CD4-positive, alpha-beta T cell treated with Interleukin-10 for 1 hour (primary cell): Measurements from ENCODE around the gene GFRA4.

Experiments
- DNase-seq: peaks from one replicate; pipeline ENCODE4 v3.0.0-alpha.2; 2020

The GFRA4 gene

DNA sequence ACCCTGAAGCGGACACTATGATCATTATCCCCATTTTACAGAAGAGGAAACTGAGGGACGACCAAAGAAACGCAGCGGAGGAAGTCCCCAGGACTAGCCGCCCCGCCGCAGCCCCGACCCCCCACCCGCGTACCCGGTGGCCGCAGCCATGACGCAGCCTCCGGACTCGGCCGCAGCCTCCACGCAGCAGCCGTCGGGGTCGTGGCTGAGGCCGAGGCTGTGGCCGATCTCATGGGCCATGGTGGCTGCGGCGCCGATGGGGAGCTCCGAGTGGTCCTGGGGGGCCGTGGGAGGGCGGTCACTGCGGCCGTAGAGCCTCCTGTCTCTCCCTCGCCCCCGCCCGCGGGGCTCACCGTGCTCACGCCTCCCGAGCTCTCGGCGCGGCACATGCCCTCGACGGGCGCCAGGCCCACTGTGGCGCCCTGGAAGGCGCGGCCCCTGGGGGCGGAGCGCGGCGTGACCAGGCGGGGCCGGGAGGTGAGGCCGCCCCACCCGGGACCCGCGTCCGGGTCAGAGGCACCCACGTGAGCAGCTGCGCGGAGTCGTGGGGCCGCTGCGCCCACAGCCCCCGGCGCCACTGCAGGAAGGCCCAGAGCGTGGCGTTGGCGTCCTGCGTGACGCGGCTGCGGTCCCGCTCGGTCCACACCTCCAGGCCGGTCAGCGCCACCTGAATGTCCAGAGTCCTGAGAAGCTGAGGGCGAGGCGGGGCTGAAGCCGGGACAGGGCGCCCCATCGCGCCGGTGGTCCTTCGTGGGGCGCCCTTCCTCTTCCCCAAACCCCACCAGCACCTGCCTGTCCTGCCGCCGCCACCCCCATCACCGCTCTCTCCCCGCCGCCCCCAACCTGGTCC lies 10.2 kb upstream of the GFRA4 start:
- no peak for DNase-seq

DNA sequence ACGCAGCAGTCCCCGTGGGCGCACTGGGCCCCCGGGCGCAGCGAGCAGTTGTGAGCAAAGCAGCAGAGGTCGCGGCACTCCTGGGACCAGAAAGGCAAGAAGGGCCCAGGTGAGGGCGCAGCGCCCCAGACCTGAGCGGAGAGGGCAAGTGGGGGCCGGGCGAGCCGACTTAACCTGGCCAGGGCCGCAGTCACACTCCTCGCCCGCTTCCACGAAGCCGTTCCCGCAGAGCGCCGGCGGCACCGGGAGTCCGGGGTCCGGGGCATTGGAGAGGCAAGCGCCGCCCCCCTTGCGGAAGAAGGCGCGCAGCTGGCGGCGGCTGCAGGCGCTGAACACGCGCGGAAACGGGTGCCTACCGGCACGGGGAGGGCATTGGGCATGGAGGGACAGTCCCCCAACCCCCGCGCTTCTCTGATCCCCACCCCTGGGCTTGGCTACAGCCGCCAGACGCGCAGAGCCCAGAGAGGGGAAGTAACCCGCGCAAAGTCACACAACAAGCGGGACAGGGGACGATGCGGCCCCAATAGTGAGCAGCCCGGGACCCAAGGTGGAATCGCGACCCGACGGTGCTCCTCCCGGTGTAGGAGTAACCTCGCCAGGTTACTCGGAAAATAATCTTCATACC lies 9.5 kb upstream of the GFRA4 start:
- DNase-seq, result no peak

DNA sequence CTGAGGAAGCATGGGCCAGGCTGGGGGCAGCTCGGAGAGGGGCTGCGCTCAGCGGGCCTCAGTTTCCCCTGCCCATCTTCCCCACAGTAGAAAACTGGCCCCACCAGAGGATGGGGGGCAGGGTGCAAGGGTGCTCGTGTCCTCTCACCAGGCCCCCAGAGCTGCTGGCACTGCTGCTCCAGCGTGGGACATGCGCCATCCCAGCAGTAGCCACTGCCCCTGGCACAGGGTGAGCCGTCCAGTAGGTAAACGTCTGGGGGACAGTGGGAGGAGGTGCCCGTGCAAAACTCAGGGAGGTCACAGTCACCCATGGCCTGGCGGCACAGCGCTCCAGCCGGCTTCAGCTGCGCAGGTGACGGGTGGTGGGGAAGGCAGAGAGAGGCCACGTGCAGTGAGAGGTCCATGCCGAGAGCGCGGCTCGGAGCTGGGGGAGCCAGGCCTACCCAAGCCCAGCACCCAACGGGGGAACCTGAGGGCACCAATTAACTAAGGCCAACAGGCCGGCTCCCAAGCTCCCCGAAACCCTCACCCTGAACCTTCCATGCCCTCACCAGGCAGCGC lies 8.9 kb upstream of the GFRA4 start:
- no peak for DNase-seq

DNA sequence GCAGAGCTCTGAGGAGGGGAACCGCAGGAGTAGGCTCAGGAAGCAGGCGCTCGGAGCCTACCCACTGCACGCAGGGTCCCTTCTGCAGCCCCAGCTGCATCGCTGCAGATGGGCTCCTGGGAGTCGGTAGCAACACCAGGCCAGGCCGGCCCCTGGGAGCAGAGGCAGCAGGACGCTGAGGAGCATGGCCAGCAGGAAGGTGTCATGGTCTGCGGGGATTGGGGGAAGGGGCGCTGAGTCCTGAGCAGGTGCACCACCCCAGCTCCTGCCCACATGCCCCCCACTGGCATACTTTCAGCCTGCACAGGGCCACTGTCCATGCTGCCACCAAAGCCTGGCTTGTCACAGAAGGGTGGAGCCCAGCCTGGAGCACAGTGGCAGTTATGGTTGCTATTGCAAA lies 7.7 kb upstream of the GFRA4 start:
- no peak for DNase-seq

DNA sequence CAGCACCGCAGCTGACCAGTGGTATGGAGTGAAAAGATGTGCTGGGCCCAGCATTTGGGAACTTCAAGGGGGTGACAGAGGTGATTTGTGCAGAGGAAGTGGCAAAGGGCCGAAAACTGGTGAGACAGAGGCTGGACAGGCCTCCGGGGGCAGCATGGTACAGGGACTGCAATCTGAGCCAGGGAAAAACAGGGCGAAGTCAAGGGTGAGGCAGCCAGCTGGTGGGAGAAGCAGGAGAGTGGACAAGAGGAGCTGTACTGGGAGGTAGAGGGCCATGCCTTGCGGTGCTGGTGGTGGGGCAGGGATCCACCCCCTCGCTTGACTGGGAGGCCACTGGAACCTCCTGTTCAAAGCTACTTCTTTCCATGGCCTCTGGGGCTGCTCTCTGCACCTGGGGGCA lies 7.3 kb upstream of the GFRA4 start:
- DNase-seq, result no peak

DNA sequence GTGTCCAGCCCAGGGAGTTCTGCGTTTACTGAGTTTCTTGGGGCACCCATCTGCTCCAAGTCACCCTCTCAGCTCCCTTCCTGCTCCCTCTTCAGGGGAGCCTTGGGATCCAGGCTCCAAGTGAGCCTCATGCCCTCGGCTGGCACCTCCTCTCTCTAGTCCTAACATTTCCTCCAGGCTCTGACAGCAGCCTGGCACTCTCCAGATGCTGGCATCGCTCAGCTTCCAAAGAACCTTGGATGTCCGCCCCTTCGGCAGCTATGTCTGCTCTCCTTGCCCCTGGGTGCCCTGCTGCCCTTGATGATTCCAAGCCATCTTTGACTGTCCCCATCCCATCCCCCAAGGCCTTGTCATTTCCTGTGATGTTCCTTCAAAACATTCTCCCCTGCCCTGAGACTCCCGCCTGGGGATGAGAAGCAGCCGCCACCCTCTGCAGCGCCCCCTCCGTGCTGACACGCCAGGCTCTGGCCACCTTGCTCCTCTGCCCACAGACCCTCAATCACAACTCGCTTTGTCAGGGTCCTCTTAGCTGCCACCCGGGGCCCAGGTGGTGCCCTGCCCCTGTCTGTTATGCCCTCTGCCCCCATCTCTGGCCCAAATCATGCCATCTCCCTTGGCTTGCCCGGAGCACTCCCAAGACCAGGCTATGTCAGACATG lies 6.6 kb upstream of the GFRA4 start:
- no peak for DNase-seq

DNA sequence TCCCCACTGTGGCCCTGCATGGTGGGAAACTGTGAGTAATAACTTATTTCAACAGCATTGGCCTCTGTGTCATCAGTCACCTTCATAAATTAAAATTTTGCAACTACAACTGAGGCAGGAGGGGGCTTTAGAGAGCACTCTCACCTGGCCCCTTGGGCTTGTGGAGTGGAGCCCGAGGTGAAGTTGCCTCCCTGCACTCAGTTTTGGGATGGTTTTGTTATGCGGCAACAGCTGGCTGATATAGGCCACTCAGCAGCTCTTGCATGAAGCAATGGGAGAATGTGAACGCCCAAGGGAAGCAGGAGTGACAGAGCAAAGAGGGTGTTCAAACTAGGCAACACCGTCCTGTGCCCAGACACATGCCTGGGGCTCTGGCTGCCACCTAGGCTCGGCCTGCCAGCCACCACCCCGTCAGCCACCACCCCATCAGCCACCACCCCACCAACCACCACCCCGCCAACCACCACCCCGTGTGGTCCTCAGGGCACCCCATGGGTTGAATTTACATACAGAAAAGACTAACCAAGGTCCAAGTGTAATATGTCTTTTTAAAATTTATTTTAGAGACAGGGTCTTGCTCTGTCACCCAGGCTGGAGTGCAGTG lies 4.3 kb upstream of the GFRA4 start:
- no peak for DNase-seq

DNA sequence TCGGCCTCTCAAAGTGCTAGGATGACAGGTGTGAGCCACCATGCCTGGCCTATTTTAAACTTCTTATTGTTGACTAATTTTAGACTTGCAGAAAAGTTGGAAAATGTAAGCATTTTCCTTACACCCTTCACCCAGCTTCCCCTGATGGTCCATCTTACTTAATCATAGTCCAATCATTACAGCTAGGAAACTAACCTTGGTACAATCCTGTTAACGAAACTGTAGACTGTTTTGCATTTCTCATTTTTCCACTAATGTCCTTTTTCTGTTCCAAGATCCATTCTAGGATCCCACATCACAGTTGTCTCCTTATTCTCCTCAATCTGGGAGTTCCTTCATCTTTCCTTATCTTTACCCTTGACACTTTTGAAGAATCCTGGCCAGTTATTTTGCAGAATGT lies 659 bp upstream of the GFRA4 start:
- DNase-seq, result no peak

DNA sequence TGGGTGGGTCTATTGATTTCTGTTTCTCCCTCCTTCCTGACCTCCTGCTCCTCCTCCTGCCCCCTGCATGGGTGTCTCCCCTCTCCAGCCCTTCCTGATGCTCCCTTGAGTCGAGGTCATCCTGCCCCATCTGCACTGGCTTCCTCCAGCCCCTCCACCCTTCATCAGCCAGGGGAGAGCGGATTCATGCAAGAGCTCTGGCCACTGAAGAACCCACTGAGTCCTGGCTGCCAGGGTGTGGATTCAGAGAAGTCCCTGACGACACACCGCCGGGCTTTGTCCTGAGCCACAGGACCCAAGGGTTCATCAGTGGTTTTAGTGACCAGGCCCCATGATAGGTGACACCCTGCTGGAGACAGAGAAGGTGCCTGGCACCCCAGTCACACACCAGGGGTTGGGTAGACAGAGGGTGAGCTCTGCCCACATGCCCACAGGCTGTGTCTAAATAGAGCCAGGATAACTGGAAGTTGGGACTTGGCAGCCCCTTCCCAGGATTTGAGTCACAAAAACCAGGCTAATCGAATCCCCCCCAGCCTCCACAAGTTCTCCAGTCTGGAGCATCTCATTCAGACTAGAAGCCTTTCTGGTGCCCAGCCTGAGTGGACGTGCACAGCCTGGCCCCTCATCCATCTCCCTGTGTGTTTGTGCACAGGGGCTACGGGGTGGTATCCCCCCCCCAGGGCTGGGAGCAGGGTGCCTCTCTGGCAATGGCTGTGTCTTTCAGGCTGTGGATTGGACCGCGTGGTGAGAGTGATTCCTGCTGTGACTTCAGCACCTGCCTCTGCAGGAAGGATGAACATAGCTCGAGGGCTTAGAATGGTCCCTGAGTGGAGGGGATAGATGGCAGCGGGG lies 1.2 kb downstream of the GFRA4 start:
- no peak for DNase-seq

DNA sequence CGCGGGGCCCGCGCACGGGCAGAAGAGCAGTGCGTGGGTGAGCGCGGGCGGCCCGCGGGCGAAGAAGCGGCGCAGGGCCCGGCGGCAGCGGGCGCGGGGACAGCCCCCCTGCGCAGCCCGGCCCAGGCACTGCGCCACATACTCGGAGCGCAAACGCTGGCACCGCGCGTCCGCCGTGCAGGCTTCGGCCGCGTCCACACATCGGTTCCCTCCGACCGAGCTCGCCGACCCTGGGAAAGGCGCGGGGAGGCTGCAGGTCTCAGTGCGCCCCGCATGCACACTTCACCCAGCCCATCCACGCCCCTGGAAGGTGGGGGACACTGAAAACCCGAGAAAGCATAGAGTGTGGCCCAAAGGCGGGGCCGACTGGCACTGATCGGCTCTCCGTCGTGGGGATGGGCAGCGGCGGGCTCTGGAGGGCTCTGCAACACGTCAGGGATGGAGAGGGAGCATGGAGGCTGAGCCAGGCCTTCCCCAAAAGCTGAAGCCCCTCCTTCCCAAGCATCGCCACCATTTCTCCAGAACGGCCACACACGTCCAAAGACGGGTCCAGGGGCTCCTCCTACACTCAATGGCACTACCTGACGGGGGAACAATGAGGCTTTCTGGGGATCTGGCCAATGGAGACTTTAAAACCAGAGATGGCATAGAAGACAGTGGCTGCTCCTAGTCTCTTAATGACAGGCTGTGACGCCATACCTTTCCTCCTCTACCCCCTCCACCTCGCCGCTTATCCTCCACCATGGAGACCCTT lies 2.0 kb downstream of the GFRA4 start:
- no peak for DNase-seq

DNA sequence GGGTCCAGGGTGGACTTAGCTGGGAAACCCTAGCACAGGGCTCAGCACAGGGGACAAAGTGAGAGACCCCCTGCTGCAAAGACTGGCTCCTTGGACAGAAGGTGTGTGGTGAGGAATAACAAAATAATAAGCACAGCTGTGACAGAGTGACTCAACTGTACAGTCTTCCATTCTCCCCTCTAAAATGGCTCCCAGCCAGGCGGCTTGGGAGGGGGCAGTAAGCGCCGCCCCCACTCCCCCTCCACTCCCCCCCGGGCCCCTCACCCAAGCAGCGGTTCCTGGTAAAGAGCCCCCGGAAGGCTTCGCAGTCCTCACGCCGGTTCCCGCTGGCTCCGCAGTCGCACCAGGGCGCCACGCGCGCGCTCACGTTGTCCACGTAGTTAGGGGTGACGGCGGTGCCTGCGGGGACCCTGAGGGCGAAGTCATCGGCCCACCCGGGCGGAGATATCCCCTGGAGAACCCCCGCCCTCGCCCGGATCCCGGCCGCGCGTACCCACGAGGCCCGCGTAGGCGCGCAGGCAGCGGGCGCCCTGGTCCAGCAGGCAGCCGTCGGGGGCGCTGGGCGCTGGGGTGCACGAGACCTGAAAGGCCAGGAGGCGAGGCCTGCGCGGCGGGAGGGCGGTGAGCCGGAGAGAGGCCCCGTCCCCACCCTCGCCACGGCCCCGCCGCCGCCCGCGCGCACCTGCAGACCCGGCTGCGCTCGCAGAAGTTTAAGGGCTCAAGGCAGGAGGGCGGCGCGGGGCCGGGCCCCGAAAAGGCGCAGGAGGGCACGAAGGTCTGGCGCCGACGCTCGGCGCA lies 2.7 kb downstream of the GFRA4 start:
- DNase-seq, result no peak

DNA sequence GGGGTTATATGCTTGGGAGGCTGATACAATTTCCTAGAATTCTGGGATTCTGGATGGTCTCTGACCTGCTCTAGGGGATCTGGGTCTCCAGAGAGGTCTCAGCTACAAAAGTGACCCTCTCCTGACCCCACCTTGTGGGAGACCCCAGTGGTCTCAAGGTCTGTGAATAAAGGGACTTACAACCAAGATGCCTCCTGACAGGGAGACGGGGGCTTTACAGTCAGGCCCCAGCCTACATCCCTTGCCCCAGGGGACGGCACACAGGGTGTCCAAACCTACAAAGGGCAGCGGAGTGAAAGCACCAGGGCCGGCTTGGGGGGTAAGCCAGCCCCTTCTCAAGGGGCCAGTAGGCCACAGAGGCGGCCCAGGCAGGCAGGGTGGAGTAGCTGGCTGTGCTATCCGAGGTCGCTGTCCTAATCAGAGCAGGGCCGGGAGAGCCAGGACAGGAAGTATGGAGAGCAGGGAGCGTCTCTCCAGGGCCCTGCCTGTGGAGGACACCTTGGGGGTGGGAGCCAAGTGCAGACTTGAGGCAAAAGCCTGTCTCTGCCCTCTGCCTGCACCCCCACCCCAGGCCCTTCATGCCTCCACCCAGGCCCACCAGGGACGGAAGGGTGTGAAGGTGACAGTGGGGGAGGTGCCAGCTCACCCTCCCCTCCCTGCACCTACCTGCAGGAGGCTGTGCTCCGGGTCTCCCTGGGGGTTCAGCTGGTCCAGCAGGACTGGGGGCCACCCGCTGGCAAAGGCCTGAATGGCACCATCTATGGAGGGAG lies 3.5 kb downstream of the GFRA4 start:
- no peak for DNase-seq

DNA sequence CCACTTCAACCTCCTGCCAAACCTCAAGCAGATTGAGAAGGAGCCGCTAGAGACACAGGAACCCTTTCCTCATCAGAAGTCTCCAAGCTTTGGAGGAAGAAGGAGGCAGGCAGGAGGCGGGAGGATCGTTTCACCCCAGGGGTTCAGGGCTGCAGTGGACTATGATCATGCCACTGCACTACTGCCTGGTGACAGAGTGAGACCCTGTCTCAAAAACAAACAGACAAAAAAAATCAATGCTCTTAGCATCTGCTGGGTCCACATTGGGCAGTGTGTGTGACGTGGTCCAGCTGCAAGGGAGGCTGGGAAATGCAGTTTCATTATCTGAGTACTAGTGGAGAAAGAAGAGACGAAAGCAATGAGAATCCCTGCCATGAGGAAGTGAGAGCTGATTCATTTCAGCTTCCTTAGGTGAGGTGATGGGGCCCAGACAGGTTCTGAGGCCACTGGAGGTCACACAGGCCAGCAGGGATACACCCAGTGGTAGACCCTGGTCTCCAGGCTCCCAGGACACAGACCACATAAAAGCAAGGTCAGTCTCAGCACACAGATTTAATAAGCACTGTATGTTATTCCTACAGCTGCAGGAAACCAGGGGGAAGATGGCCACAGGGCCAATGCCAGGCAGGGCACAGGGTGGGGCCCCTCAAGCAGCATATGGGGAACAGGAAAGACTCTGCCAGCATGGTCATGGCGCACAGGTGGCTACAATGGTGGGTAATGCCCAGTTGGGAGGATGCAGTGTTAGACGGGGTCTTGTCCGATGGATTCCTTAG lies 4.3 kb downstream of the GFRA4 start:
- no peak for DNase-seq

DNA sequence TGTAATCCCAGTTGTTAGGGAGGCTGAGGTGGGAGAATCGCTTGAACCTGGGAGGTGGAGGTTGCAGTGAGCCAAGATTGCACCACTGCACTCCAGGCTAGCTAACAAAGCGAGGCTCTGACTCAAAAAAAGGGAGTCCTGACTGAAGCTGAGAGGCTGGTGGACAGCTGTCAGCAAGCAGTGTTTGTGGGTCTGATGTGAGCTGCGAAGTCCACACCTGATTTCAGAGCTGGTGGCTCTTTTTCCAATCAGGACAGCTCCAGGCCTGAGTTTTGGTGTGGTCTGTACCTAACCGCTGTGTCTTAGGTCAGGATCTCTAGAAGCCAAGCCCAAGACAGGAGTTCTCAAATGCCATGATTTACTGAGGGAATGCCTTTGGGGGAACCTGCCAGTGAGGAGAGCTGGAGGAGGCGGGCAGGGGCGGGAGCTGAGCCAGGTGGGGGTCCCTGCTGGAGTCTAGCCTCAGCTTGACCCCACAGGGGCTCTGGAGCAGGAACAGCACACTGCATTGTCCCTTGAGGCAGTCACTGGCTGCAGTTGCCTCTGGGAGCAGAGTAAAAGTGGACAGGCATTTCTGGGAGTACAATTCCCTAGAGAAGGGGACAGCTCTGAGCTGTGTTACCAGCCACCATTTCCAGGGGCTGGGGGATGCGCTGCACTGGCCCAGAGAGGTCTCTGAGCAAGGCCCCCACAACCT lies 5.0 kb downstream of the GFRA4 start:
- DNase-seq, result no peak

DNA sequence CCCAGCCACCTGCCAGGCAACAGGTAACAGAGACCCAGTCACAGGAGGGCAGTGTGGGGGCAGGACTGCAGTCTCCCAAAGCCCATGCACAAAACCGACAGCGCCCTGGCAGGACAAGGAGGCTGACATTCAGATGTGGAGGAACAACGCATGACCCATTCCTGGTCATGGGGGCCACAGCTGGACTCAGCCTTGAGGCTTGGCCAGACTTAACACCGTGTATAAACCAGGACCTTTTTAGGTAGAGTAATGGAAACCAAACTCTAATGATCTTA lies 8.1 kb downstream of the GFRA4 start:
- no peak for DNase-seq

DNA sequence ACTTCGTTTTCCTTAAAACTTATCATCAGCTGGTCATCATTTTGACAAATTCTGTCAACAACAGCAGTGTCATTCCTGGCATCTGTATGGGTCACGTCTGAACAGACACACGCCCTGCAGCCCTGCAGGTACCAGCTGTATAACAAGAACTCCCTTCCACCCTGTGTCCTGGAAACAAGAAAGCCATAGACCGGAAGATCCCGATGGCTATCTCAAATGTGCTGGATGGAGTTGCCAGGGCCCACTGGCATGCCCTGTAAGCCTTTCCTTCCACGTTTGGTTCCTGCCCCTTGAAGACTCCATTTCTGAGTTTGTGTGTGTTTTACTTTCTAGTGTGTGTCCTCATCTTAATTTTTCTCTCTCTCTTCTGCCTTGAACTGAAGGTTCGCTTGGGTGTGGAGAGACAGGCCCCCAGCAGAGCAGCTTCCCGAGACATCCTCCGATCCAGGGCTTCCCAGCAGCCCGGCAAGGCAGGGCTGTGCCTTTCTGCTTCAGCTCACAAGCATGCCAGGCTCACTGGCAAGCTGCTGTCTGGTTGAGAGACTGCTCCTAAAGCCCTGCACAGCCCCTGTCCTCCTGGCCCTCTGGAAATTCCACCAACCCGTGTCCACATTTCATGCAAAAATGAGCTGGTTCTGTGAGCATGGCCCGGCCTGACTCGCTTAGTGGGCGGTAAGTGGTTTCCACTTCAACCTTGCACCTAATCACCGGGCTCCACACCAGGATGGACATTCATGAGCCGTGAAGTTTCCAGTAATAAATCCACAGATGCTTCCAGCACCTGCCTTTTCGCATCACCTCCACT lies 8.7 kb downstream of the GFRA4 start:
- no peak for DNase-seq

DNA sequence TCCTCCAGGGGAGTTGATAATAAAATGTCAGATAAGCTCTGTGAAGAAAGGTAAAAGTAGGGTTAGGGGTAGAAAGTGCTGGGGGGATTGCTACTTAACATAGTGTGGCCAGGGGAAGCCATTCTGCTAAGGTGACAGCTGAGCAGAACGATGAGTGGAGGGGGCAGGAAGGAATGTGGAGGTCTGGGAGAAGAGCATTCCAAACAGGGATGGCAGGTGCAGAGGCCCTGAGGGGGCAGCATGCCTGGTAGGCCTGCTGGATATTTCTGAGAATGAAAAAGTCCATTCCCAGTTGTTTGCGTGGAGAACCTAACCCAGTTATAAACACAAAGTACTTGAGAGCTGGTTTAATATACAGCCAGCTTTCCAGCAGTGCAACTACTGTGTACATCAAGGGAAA lies 9.3 kb downstream of the GFRA4 start:
- no peak for DNase-seq
